Stimulated activated CD4-positive, alpha-beta T cell treated with anti-CD3 and anti-CD28 coated beads, TNF-alpha, amount 100 ng/mL, for 4 hours (primary cell): ENCODE results near the gene NOP14.
"Not testable (repeated sequence)": the region's sequence is repeated elsewhere in the genome, so short reads cannot be mapped to it uniquely, and the experiment has no call there.

Experiments used
- DNase-seq, 3 experiments: peaks; one replicate each; pipeline ENCODE4 v3.0.0-alpha.2; 2020; ENCODE audit warnings: low read depth in 3 of 3

NOP14 gene

DNA sequence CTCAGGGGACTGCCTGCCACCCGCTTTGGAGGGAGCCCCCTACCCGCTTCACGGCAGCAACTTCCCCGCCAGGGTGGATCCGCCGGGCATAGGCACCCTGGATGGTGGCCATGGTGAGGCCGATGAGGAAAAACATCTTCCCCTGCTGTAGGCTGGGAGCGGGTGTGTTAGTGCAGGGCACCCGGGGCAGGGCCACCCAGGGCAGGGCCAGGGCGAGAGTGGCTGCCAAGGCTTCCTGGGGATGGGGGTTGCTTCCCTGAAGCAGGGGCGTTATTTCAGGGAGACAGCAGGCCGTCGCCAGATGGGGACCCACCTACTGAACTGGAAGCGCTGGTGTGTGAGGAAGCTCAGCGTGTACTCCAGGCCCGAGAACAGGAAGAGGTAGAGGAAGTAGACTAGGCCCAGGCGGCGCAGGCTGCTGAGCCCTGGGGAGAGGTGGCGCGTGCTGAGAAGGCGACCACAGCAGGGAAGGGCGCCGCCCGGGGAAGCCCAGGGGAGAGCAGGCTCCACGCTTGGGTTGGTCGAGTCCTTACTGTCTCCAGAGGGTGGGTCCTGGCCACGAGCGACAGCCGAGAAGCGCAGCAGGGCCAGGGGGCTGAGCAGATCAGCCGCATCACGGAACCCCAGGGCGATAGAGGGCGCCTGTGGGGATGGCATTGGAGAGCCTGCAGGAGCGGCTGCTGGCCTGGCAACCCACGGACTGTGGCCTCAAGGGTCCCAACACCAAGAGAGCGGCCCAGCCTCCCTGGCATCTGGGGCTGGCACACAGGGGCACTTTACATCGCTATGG is 31.5 kb downstream of the NOP14 start:
- DNase-seq, result no peak

DNA sequence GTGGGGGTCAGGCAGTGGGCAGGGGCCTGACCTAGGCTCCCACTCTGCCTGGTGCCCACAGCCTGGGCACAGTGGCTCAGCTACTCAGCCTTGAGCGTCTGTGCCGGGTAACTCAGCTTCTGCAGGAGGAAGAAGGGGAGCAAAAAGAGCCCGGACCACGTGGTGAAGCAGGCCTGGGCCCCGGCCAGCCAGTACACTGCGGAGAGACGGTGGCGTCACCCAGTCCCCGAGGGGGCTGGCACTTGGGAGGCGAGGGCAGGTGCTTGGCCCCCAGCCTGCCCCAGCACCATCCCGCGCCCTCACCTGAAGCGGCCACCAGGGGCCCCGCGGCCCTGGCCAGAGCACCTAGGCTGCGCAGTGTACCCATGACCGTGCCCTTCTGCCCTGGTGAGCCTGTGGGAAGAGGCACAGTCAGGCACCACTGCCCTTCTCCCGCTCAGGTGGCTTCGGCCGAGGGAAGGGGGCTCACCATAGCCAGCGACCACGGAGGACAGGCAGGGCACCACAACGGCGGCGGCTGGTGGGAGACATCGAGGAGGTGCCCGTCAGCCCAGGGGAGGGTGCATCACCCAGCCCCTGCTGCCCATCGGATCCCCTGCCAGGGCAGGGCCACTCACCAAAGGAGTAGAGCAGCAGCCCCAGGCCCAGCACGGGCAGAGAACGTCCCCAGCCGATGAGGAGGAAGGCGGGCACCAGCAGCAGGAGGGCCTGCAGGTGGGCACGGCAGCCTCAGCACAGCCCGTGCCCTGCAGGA is 32.3 kb downstream of the NOP14 start:
- no peak for DNase-seq

DNA sequence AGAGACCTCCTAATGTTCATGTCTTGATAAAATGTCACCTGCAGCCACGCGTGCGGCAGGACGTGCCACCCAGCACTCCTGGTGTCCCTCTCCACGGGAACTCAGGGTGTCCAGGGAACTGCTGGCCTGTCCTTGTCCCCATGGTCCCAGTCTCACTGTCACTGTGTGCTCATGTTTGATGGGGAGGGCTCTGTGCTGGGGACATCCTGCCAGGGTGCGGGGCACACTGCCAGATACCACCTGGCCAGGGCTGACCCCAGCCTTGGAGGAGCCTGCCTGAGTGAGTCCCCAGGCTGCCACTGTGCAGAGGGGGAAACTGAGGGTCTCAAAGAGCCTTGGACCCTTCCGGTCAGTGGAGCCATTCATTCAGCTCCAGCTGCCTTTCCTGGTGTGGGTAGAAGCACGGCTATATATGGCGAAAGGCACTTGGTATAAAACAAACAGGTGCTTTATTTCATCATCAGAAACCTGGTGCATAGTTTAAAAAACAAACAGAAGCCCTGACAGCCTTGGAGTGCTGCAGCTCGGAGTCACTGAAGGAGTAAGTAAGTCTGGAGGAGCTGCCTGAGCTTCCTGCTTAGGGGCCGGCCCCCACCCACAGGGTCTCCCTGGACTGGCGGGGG is 33.0 kb downstream of the NOP14 start:
- no peak for DNase-seq

DNA sequence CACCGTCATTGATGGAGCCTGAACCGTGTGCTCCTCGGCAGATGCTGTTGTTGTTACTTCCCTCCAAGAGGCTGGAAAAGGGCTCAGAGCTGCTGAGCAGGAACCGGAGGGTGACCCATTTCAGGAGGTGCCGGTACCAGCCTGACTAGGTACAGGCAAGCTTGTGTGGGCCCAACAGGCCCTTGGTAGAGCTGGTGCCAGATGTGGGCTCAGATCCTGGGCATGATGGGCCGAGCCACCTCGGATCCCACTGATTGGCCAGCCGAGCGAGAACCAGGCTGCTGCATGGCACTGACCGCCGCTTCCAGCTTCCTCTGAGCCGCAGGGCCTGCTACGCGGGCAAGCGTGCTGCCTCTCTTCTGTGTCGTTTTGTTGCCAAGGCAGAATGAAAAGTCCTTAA is 33.7 kb downstream of the NOP14 start:
- no peak for DNase-seq

DNA sequence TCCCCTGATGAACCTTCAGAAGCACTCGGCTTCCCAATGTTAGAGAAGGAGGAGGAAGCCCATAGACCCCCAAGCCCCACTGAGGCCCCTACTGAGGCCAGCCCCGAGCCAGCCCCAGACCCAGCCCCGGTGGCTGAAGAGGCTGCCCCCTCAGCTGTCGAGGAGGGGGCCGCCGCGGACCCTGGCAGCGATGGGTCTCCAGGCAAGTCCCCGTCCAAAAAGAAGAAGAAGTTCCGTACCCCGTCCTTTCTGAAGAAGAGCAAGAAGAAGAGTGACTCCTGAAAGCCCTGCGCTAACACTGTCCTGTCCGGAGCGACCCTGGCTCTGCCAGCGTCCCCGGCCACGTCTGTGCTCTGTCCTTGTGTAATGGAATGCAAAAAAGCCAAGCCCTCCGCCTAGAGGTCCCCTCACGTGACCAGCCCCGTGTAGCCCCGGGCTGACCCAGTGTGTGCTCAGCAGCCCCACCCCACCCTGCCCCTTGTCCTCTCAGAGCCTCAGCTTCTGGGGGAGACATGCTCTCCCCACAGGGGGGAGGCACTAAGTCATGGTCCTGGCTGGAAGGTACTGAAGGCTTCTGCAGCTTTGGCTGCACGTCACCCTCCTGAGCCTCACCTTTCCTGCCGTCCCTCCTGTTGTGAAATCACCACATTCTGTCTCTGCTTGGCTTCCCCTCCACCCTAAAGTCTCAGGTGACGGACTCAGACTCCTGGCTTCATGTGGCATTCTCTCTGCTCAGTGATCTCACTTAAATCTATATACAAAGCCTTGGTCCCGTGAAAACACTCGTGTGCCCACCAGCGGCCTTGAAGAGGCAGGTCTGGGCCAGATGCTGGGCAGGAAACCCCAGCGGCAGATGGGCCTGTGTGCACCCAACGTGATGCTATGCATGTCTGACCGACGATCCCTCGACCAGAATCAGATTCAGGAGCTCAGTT is 34.7 kb downstream of the NOP14 start:
- DNase-seq, result no peak

DNA sequence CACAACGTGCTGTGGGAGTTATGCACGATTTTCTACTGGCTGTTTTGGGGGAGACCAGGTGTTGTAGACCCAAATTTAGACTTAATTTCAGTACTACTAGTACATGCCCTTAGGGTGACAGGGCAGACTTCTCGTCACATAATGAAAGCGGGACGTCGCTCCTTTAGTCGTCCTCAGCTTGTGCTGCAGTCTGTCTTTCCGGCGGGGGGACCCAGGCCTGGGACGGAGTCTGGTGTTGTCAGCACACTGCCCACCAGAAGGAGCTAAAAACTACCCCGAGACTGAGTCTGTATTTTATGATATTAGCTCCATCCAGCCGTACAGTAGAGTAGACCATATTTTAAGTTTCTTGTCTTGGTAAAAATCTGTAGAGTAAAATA is 35.5 kb downstream of the NOP14 start:
- DNase-seq, result no peak

DNA sequence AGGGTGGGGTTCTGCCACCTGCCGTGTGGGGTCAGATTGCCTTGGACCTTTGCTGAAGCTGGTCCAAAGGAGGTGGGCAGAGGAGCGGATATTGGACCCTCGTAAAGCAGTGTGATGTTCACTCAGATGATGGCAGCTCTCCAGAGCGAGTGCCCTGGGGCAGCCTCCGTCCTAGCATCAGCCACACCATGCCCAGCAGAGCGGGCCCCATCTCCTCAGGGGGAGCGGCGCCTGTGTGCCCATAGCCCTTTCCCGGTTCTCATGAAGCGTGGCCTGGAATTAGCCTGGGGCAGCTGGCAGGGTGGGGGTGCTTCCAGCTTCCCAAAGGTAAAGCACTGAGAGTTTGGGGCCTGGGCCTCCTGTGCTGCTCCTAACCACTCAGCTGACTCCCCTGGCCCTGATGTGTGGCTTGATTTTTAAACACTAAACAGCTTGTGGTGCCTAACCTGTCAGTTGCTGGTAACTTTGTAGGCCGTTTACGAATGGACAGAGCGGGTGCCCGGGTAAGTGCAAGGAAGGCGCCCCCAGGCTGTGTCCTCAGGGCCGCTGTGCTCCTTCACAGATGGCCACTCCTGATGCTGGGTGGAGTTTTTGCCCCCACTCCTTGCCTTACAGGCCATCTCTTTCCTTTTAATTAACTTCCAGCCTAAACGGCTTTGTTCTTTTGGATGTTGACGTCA is 36.0 kb downstream of the NOP14 start:
- no peak for DNase-seq

DNA sequence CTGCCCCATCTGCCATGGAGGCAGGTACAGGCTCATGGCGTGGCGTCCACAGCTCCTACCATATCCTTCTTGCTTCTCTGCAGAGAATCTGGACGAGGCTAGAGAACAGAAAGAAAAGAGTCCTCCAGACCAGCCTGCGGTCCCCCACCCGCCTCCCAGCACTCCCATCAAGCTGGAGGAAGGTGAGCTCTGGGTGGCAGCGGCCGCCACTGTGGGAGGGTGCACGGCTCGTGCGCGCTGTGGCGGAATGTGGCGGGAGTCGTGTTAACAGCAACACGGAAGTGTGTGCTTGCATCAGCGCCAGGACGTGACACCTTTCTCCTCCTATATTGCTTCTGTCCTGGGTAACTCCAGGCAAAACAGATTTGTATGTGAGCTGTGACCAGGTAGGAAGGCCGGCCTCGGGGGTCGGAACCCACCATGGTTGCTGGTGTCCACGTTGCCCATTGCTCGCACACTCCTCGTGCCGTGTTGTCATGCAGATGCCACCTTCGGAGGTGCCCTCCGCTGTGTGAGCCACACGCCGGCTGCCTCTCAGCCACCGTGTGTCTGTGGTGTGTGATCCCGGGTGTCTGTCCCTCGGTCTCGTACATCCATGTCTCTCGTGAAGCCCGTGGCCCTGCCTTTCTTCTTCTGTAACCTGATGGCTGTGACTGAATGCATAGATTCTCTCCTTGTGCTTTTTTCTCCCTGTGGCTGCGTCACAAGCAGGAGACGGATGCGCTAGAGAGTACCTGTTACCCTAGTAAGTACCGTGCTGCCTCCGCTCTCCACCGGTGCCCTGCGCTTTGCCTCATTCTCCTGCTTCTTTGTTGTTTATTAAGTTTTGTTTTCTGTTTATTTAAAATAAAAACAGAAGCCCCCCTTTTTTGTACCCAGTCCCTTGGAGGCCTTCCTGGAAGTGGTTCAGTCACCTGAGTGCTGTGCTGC is 37.0 kb downstream of the NOP14 start:
- DNase-seq, result no peak

DNA sequence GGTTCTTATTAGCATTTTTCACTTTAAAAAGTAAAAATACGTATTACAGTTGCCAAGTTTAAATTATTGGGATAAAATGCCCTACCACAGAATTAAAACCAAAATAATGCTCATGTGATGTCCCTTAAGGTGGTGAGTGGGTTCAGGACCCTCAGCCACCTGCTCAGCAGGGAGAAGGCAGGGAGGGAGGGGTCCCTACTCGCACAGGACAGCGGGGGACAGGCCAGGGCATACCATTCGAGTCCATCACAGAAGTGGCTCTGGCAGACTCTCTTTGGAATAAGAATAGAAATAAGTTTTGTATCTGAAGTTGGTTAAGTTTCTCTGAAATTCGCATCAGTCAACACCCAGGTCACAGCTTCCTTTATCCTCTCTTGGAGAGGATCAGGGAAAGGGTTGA is 37.7 kb downstream of the NOP14 start:
- no peak for DNase-seq

DNA sequence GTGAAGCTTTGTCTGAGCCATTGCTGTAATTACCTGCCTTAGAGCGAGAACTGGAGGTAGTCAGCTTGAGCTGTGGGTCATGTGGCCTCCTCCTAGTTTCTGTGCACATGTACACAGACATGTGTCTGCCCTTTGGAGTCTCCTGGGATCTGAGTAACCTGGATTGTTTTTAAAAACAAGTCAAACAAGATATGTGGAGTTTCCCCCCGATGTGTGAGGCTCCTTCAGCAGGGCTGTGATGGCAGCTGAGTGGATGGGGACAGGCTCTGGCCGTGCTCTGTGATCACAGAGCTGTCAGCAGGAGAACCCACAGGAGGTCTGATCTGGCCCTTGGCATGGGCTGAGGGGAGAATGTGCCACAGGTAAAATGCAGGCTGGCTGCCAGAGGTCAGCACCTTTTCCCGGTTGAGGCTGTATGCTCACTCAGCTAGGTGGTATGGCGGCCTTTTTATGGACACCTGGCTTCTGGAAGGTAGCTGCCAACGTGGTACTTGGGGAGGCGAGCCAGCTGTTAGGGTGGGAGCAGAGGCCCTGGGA is 38.4 kb downstream of the NOP14 start:
- DNase-seq, result no peak

DNA sequence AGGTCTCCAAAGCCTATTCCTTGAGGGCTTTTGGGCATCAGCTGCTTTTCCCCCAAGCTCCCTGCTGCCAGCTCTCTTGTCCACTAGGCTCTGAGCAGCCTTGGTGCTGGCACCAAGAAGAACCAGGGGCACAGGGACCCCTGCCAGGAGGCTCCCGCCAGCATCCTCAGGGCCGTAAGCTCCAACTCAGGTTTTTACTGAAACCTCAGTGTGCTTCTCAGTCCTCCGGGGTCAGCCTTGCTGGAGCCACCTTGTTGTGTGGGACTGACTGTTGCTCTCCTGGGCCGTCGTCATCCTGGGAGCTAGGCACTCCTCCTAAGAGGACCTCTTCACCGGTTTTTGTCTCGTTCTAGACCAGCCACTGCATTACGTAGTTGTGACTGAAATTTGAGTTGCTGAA is 38.9 kb downstream of the NOP14 start:
- DNase-seq, result no peak

DNA sequence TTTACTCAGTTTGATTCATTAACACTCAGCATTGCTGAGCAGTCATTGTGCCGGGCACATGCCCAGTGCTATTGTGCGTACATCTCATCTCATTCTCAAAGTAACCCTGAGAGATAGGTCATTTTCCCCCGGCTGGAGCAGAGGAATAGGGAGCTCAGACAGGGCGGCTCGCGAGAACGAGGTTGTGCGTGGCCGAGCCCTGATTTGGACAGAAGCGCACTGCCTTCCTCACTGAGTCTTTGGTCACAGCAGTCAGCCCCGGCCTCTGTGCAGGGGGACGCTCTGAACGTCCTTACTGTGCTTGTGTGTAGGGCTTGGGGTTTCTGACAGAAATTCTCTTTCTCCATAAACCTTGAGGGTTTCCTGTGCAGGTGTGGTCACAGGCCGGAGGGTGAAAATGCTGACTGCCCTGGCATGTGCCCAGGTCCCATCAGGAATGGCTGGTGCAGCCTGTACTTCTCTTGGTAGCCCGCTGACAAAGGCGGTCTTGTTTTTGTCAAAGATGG is 39.5 kb downstream of the NOP14 start:
- no peak for DNase-seq

DNA sequence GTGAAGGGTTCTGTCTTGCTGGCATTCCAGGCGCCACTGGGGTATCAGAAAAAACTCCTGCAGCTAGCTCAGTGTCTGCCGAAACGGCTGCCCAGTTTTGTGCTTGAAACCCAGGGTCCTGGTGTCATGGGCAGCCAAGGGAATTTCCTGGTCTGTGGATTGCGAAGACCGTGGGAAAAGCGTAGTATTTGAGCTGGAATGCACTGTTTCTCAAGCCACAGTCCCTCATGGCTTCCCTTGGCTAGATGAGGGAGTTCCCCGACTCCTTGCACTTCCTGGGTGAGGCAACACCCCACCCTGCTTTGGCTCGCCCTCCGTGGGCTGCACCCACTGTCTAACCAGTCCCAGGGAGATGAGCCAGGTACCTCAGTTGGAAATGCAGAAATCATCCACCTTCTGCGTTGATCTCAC is 40.1 kb downstream of the NOP14 start:
- no peak for DNase-seq

DNA sequence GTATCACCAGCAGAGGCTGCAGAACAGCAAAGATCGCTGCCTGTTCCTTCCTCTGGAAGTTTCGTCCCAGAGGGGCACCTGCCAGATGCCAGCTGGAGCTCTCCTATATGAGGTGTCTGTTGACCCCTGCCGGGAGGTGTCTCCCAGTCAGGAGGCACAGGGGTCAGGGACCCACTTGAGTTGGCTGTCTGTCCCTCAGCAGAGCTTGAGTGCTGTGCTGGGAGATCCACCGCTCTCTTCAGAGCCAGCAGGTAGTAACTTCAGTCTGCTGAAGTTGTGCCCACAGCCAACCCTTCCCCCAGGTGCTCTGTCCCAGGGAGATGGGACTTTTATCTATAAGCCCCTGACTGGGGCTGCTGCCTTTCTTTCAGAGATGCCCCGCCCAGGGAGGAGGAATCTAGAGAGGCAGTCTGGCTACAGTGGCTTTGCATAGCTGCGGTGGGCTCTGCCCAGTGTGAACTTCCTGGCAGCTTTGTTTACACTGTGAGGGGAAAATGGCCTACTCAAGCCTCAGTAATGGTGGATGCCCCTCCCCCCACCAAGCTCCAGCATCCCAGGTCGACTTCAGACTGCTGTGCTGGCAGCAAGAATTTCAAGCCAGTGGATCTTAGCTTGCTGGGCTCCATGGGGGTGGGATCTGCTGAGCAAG is 40.6 kb downstream of the NOP14 start:
- DNase-seq, result not testable (repeated sequence)

DNA sequence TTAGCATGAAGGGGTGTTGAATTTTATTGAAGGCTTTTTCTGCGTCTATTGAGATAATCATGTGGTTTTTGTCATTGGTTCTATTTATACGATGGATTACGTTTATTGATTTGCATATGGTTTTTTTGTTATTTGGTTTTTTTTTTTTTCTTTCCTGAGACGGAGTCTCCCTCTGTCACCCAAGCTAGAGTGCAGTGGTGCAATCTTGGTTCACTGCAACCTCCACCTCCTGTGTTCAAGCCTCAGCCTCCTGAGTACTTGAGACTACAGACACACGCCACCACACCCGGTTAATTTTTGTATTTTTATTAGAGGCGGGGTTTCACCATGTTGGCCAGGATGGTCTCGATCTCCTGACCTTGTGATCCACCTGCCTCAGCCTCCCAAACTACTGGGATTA is 44.5 kb downstream of the NOP14 start:
- DNase-seq, result not testable (repeated sequence)

DNA sequence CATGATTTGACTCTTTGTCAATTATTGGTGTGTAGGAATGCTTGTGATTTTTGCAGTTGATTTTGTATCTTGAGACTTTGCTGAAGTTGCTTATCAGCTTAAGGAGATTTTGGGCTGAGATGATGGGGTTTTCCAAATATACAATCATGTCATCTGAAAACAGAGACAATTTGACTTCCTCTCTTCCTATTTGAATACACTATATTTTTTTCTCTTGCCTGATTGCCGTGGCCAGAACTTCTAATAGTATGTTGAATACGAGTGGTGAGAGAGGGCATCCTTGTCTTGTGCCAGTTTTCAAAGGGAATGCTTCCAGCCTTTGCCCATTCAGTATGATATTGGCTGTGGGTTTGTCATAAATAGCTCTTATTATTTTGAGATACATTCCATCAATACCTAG is 44.9 kb downstream of the NOP14 start:
- not testable (repeated sequence) for DNase-seq

DNA sequence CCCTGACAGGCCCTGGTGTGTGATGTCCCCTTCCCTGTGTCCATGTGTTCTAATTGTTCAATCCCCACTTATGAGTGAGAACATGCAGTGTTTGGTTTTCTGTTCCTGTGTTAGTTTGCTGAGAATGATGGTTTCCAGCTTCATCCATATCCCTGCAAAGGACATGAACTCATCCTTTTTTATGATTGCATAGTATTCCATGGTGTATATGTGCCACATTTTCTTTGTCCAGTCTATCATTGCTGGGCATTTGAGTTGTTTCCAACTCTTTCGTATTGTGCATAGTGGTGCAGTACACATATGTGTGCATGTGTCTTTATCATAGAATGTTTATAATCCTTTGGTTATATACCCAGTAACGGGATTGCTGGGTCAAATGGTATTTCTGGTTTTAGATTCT is 46.5 kb downstream of the NOP14 start:
- DNase-seq, result not testable (repeated sequence)

DNA sequence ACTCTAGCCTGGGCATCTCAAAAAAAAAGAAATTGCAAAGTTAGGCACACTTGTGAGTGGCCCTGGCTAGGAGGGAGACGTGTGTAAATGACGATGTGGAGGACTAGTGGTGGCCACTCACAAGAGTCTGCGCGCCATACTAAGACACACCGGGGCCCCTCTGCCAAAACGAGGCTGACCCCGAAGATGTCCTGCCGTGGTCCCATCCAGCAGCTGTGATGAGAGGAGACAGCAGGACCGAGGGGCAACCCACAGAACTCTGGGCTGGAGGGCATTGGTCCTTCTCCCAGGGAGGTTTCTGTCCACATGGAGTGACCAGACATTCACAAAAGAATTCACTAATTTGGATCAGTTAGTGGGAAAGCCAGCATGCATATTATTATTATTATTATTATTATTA is 47.4 kb downstream of the NOP14 start:
- DNase-seq, result no peak
